SKM-1 treated with dmso at 0.1 percent for 144 hours (cell line): ENCODE measurements around the gene COL4A1.

Experiments used
- DNase-seq: peaks from one replicate; lab custom pipeline; 2025; ENCODE audit not compliant: unreplicated experiment; lab: John Stamatoyannopoulos, UW

The COL4A1 gene

DNA sequence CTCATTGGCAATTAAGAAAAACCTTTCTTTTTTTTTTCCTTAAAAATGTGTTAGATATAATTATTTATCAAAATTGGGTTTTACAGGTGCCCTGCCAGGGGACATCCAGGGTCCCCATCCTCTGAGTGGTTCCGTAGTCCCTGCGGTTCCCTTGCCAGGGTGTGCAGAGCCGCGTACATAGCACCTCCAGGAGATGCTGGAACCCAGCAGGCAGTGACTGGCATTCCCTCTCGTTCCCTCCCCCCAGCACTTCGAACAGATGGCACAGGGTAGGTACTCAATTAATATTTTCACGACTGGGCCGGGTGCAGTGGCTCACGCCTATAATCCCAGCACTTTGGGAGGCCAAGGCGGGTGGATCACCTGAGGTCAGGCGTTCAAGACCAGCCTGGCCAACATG is 82.0 kb downstream of the COL4A1 start:
- DNase-seq, result no peak

DNA sequence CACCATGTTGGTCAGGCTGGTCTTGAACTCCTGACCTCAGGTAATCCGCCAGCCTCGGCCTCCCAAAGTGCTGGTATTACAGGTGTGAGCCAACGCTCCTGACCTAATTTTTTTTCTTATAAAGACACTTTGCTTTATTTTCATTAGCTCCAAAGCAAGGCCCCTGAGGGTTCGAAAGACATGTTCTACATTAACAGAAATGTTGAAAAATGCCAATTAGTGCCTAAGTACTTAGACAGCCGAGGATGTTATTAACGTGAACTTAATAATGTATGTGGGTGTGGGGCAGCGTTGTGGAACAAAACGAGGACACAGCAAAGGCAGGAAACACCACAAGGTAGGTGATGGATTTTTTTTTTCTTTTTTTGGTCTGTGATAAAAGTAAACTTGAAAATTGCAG is 82.4 kb downstream of the COL4A1 start:
- DNase-seq, result no peak

DNA sequence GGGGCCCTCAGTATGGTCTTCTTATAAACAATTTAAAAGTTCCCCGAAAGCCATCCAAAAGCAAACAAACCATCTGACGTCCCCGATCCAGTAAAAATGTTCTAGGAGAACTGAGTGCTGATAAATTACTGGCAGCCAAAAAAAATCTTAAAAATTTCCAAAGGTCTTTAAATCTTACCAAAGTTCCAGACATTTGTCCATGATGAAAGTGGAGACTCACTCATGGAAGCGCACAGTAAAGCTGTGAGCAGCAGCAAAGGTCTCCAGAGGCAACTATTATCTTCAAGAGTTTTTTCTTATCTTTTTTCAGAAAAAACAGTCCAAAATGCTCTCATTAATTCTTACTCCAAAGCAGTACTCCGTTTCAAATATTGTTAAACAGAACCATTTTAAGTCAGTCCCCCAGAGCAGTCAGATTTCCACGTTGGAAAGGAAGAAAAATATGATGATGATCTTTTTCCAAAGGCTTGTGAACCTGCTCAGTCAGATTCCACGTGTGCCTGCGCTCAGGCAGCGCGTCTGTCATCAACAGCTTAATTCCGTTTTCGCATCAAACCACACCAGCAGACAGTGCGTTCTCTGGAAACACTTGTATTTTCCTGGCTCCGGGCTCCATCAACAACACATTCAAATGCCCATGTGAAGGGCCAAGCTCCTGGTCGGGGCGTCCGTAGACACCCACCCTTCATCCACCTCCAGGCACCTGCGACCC is 85.4 kb downstream of the COL4A1 start:
- no peak for DNase-seq

DNA sequence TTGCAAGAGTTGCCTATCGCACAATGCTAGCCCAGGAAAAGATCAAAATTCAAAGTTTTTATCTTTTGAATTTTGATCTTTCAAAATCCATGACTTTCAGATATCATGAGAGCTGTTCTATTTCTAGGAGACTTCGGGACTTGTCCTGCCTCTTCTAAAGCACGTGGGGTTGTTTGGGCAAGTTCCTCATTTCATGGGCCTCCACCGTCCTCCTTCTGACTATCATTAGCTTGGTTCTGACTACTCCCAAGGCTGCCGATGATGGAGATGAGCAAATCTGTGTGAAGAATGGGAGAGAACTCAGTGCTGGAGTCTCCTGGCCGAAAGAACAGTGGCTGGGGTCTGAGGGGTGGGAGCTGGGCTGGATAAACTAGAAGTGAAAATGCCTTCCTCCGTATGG is 86.5 kb downstream of the COL4A1 start:
- DNase-seq, result no peak

DNA sequence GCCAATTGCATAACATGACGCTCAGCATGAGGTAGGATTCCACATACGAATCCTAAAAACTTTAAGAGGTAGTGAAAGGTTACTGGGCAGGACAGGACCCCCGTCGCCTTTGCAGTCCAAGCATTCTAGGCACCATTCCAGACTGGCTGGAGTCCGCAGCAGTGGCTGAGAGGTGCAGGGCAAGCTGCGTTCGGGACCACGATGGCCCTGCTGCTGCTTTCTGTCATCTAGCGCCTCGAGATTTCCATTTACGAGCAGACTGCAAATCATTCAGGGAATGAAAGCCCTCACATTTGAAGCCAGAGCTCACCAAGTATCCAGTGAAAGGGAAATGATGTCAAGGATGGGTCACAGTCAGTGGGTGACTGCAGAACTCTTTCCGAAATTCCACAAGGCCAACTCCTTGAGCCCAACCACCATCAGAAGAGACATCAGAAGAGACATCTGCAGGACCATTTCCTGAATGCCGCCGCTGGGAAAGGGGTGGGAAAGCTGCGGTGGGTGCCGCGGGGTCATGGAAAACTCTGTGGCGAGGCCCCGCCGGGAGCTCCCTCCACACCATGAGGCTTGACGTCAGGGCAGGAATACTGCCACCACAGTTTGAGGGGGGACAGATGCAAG is 88.3 kb downstream of the COL4A1 start:
- DNase-seq, result no peak

DNA sequence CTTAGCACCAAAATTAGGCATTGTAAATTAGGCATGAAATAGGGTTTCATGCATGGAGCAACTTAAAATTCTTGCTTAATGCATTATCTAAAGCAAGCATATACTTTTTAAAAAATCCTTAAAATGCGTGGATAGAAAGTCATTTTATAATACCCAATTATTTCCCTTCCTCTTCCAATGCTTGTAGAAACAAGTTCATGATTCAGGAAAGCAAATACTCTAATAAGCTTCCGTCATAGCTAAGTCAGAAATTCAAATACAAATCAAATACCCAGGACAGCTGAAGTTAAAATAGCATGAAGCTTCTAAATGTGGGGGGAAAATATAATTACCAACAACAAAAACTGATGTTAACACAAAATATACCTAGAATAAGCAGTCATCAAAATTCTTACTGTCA is 89.1 kb downstream of the COL4A1 start:
- no peak for DNase-seq

DNA sequence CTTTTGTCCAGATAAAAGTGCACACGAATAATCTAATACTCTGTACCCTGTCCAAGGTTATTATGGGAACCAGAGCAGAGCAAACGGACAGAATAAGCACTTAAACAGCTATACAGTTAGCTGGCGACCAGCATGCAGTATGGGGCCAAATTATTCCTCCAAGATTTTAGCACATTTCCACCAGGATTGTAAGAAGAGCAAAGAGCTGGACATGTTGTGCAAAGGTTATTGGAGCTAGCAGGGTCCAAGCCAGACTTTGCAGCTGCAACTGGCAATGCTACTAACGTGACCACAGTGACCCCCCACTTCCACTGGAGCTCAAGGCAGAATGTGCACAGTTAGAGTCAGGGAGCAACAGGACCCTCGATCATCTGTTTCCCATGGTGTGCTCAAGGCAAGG is 89.9 kb downstream of the COL4A1 start:
- DNase-seq, result no peak

DNA sequence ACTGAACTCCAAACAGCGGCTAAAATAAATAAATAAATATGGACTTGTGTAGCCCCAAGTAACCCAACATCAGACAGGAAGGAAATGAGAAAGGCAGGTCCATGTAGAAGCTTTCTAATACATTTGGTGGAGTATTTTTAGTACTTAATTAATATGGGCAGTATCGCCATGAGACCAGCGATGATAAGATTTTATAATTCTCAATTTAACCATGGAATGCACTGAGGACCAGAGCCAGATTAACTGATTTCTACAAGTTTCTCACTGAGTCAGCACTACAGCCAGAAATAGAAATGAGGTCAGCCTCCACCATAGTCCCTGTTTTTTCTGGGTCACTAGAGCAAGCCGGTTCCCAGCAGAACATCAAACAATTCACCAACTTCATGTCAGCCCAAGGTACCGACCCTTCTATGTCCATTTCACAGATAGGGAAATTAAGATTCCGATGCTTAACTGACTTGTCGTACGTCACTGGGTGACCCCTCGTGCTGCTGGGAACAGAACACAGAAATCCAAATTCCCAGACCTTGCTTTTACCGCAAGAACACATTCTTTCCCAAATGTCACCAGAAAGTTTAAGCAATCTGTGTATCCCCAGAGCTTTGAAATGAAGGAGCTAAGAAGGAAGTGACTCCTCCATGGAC is 90.4 kb downstream of the COL4A1 start:
- no peak for DNase-seq

DNA sequence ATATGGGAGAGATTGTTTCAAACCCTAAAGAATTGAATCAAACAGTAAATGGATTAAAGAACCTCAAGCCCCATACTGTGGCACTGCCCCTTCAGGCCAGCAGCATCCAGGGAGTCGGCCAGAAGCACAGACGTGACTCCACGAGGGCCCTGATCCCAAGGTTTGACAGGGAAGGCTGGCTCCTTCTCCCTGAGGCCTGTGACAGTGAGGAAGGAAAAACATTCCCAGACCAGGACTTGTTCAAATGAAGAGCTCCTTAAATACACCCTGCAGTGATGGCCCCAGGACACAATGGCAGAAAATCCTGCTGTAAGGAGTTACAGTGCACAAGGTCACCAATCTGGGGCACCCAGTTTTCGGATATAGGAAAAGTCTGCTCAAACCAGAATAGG is 91.0 kb downstream of the COL4A1 start:
- DNase-seq, result no peak

DNA sequence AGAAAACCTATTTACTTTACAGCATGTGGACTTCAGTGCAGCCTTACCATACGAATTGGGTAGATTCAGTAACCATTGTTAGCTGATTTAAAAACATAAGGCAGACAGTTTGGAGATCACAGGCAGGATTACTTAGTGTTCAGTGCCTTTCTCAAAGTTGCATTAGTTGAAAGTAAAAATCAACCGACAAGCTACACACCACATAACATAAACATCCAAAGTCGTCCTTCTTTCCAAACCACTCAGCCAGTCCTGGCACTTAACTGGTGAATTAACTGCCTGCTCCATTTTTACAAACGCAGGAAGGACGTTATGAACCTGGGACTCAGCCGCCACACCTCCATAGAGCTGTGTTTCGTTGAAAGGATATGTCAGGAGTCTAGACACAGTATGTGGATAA is 91.4 kb downstream of the COL4A1 start:
- DNase-seq, result no peak

DNA sequence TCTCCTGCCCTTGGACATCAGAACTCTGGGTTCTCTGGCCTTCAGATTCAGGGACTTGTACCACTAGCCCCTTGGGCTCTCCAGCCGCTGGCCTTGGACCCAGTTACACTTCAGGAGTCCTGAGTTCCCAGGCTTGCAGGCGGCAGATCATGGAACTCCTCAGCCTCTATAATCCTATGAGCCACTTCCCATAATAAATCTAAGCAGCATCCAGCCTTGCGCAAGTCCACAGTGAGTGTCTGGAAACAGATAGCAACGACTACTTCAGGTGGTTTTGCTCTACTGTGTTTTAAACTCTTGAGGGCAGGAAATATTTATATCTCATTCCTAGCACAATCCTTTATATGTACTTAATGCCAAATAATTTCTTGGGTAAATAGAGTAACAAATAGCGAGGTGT is 92.3 kb downstream of the COL4A1 start:
- DNase-seq, result no peak

DNA sequence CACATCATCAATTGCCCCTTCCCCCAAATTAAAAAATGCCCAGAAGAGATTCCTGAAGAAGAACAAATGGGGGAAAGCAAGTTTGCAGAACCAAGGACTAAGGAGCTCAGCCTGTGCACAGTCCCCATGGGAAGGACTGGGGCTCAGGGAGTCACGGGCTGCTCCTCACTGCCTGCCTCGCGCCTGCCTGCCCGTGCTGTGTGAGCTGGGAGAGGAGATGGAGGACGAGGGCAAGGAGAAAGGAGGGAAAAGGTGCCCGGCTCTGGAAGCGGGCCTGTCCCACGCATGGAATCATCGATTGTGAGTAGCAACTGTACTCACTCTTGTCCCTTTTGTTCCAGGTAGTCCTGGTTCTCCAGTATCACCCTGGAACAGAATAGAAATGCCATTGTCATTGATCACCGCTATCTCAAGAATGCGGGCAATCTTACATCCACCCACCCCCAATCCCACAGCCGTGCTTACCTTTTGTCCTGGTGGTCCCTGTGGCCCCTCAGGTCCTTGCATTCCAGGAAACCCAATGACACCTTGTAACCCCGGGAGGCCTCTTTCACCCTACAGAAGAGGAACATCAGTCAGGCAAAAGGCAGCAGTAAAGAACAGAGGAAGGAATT is 93.4 kb downstream of the COL4A1 start:
- DNase-seq, result no peak

DNA sequence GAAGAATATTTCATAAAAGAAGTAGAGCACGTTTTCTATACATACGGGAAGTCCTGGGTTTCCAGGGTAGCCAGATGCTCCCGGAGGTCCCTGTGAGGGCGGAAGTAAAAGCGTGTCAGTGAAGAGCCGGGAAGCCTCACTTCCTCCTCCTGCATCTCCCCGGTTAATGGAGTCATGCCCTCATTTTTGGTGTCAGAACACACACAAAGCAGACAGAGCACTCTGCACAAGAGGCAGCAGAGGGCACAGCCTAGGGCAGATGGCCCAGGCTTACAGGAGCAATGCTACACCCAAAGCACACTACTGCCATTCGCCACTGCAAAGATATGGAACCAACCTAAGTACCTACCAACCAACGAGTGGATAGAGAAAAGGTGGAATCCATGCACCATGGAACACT is 94.4 kb downstream of the COL4A1 start:
- DNase-seq, result no peak

DNA sequence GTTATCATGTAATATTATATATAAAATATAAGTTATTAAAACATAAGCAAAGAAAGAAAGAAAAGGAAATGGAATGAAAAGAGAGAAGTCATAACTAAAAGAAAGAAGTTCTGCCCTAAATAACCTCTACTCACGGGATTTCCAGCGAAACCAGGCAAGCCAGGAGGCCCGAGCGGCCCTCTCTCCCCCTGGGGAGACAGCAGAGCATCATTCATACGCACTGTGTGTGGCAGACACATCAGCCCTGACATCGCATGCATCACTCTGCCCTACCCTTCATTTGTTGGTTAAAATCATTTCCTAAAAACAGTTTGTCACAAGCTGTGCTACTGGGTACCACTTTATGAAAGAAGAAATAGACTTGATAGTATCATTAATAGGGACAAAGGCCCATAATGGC is 95.2 kb downstream of the COL4A1 start:
- DNase-seq, result no peak

DNA sequence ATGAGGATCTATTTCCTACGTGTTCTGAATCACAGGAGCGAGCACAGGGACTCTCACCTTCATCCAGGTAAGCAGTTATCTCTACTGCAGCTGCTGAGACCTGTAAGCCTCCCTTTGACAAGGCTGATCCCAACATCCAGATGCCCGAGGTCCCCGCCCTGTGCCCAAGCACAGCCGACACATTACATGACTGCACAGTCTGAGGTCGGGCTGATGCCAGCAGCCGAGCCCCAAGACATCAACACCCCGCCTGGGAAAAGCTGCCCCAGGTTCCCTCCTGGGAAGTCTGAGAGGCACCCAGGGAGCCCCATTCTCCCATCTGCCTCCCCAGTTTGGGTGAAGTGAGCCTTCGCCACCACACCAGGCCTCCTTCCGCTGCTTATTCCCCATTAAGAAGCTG is 95.9 kb downstream of the COL4A1 start:
- DNase-seq, result no peak

DNA sequence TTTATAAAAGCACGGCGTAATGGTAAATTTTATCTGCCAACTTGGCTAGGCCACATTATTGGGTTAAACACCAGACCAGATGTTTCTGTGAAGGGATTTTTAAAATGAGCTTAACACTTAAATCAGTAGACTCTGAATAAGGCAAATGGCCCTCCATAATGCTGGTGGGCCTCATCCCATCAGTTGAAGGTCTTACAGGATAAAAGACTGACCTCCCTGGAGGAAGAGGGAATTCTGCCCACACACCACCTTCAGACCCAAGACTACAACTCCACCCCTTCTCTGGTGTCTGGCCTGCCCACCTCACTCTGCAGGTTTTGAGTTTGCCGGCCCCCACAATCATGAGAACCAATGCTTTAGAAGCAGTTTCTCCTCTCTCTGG is 96.4 kb downstream of the COL4A1 start:
- DNase-seq, result no peak

DNA sequence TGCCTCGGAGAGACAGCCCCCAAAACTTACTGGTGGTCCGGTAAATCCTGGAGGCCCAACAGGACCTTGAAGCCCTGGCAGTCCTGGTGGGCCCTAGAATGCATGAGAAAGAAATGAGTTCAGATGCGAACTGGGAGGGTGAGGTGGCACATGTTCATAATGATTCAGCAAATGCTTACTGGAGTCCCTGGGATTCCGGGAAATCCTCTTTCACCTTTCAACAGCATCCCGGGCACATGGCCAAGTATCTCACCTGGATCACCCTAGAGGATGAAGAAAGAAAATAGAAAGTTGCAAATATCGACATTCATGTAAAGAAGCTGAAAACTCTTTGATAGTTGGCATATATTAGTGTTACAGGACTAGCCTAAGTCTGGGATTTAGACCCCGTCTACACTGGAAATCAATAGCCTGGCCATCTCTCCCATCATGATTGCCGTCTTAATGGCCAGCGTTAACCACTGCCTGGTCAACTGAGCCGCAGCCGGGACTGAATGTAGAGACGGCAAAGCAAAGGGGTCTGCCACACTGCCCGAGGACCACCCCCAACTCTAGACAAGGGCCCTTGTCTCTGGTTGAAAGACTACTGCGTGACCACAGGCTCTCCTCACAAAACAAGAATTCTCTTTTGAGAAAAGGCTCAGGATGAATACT is 96.9 kb downstream of the COL4A1 start:
- DNase-seq, result no peak

DNA sequence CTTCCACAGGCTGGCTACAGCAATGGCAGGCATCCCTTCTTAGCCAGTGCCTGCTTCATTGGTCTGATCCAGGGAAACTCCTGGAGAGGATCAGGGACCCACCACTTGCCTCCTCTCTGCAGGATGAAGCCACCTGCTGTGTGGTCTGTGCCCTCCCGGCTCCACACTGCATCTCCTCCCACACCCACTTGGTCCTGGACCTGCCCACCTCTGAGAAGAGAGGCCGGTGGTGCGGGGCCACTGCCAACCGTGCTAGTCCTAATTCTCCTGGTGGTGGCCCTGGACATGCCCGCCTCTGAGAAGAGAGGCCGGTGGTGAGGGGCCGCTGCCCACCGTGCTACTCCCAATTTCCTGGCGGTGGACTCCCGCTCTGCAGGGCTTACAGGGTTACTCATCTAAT is 98.8 kb downstream of the COL4A1 start:
- DNase-seq, result no peak

DNA sequence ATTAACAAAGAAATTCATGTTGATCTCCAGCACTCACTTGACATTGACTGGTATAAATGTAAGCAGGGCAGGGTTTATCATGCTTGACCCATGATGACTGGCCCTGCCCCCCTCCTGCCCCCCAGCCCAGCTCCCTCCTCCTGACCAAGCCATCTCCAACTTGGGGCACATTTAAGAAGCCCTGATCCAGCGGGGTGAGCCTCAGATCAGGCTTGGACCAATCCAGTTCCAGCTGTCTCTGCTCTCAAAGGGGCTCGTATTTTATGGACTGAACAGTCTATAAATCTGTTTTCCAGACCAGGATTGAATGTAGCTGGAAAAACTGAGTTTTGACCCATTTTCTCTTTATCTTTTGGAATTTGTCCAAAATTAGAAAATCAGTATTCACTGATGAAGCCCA is 100.0 kb downstream of the COL4A1 start:
- no peak for DNase-seq

DNA sequence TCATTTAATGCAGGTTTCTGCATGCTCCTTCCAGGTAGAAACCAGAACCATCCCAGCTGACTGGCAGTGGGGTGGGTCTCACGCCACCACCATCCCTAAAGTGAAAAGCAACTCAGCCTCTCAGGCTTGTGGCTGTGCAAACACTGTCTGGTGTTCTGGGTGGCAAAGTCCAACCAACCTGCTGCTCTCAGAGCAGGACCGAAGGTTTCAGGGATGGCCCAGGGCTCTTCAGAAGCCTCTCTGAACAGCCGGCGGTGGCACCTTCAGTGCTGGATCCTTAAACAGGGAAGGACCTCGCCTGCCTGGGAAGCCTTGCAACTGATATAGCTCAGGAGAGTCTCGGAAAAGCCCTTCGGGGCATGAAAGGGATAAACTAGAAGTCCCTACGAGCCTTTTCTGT is 100.8 kb downstream of the COL4A1 start:
- no peak for DNase-seq

DNA sequence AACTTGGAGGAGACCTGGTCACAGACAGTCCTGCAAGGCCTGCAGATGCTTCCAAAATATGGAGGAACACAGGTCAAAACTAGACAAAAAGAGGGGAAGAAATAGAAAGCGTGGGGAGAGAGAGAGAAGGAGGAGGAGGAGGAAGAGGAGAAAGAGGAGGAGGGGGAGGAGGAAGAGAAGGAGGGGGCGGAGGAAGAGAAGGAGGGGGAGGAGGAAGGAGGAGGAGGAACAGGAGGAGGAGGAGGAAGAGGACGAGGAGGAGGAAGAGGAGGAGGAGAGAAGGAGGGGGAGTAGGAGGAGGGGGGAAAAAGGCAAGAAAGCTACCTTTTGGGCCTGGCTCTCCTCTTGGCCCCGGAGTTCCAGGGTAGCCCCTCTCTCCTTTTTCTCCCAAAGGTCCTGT is 105.8 kb downstream of the COL4A1 start:
- no peak for DNase-seq
